ENCODE measurements around the gene POTED.
"Not testable (repeated sequence)": the region's sequence is repeated elsewhere in the genome, so short reads cannot be mapped to it uniquely, and the experiment has no call there.

POTED gene

DNA sequence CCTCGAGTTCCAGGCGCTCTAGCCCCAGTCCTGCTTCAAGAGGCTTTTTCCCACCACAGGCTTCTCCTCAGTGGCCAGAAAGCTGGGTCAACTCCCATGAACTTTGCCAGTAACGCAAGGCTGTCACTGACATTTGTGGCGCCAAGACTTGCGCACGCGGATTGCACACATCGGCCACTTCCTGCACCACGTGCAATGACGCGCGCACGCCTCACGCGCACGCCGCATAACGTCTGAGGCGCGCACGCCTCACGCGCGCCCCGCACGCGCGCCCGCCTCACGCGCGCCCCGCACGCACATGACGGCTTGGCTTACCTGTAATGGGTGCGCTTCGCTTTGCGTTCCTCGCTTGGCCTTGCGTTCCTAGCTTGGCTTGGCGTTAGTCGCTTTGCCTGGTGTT is at the start of gene POTED:
POTED (plus strand) TSS at position 301 of the 400 bp plus-strand sequence. CDS start 452 bp downstream, outside the sequence.
- DNase-seq = not testable (repeated sequence)

DNA sequence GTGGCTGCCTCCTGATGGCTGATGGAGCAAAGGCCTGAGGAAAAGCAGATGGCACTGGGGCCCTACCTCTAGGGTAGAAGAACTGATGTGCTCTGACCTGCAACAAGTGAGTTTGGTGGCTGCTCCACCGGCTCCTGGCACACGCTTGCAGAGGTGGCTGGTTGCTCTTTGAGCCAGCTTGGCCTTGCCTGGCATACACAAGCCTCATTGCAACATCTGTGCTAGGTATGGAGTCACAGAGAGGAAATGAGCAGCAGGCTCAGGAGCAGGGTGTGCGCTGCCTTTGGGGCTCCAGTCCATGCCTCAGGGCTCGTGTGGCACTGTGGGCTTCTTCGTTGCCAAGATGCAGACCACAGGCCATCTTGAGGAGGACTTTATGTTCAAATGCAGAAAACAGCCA is 40.5 kb downstream of the POTED start:
- DNase-seq = not testable (repeated sequence)

DNA sequence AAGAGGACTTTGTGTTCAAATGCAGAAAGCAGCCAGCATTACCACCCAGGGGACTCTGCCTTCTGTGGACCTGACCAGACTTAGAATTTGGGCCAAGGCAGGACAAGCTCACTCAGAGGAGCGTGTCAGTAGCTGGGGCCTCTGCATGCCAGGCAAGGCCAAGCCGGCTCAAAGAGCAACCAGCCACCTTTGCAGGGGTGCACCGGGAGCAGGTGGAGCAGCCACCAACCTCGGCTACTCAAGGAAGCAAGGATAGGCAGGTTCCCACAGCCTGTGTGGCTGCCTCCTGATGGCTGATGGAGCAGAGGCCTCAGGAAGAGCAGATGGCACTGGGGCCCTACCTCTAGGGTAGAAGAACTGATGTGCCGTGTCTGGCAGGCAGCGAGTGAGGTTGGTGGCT is 42.2 kb downstream of the POTED start:
- DNase-seq = not testable (repeated sequence)
